Nasal cavity respiratory epithelium epithelial cell of viscerocranial mucosa (primary cell): ENCODE results near the gene TAS2R7. TPM values are rescaled to one million over a fixed set of nuclear protein-coding genes. Genes with fewer than 3 reads are reported as not detected.

Experiments used
- total RNA-seq: library from RNA; depleted of rRNA; stranded (reverse); fragments of >200 nt; gene quantifications from 2 replicates; pipeline ENCODE4 v1.2.3, GENCODE V29; 2014

The TAS2R7 gene, protein sequence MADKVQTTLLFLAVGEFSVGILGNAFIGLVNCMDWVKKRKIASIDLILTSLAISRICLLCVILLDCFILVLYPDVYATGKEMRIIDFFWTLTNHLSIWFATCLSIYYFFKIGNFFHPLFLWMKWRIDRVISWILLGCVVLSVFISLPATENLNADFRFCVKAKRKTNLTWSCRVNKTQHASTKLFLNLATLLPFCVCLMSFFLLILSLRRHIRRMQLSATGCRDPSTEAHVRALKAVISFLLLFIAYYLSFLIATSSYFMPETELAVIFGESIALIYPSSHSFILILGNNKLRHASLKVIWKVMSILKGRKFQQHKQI
- total RNA-seq: not detected in 2 replicates

DNA sequence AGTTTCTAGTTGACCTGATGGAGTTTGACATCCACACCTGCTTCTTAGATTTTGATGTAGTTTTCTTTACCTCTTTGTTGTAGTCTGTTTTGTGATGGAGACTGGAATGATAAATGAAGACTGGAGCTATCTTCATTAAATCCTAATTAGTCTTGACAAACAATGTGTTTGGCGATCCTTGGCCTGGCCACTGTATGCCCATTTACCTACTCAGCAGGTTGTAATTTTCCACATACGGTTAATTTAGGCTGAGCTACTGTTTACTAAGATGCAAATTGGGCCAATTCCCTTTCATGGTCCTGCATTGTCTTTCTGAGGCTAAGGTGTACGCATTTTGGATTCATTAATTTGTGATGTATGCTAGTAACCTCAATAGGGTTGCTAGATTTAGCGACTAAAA lies at the start of gene TAS2R7:
Gene TAS2R7 (minus strand): TSS at position 41 of the 400 bp plus-strand sequence. CDS start 57 bp downstream, outside the sequence.

DNA sequence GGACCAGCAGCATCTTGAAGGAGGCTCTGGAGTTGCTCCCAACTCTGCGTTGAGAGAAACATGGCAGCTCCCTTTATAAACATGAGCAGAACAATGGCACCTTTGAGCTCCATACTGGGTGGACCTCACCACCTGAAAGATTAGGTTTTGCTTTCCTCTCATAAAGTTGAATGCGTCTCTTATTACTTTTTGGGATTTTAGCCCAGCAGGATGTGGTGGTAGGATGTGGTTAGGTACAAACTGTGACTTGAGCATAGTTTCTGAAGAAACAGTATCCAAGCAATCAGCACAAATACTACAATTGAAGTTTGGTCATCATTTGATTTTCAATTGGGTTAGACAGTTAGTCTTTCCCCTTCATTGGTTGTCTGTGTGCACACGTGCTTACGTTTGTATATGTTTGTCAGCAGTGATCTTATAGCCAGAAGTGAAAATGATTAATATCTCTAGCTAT lies 47.0 kb upstream of the TAS2R7 start, which contains the start of gene PRR4:
Gene PRR4 (minus strand): TSS at position 51 of the 454 bp plus-strand sequence. CDS start 38 bp downstream, at position 13.

DNA sequence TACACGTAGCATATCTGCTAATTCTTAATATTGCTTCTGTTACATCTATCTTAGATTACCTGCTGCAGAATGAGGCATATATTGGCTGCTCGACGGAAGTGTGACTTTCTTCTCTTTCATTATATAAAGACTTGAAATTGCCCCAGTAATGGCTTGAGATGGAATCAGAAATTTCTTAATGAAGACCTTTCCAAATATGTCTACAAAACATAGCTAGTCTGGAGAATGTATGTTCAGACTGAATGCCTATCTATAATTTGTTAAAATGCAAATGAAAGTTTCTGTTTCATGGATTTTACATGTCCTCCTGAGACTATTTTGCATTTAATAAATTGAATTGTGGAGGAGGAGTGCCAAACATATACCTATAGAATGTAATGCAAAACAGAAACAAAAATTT lies 23.8 kb upstream of the TAS2R7 start, which contains the start of gene TAS2R10:
Gene TAS2R10 (minus strand): TSS at position 101 of the 400 bp plus-strand sequence. CDS start 89 bp downstream, at position 12.

DNA sequence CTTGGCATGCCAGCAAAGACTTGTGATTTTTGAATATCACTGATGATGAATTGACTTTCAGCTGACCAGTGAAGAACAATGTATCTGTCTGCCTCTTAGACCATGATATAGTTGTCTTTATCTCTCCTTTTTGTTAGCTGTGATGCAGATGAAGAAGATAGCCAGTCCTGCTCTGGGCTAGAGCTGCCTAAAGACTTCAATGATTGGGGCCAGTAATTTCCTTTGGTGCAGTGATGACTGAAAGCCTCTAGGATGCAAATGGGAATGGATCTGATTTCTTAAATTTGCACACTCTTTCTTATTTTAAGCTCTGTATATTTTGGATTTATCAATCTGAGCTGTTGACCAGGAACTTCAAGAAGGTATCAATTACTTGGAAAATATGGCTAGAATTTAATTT lies 7.6 kb upstream of the TAS2R7 start, which contains the start of gene TAS2R9:
Gene TAS2R9 (minus strand): TSS at position 101 of the 400 bp plus-strand sequence. CDS start 93 bp downstream, at position 8.

DNA sequence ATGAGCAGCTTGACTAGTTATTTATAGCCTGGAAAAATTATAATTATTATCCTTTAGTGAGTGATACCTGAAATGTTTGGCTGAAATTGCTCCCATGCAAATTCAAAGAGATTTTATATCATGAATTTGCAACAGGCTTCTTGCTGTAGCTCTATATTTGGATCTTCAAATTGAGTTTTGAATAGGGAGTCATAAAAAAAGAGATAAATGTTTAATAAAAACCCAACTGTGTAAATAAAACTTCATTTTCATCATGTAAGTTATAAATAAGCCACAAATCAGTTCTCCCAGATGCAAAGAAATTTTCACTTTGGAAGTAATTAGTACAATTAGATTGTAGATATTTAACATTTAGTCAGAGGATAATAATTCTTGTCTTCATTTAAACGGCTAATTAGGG lies 4.8 kb upstream of the TAS2R7 start, which contains the start of gene TAS2R8:
Gene TAS2R8 (minus strand): TSS at position 101 of the 400 bp plus-strand sequence. CDS start 306 bp downstream, outside the sequence.

Other genes with a start within 250 kb of the TAS2R7 start
- 14.6 and 17.1 TPM in 2 replicates for gene MAGOHB, start 189.0 kb downstream of the TAS2R7 start, total RNA-seq
- gene STYK1, start 128.6 kb downstream of the TAS2R7 start, total RNA-seq: 1.4 and 2.8 TPM in 2 replicates
- gene YBX3, start 79.3 kb downstream of the TAS2R7 start, total RNA-seq: 186 and 340 TPM in 2 replicates
- gene TAS2R8, start 4.7 kb upstream of the TAS2R7 start, total RNA-seq: 0.14 TPM in 1 of 2 replicates, not detected in the other
- 0.14 TPM in 1 of 2 replicates, not detected in the other for gene TAS2R9, start 7.5 kb upstream of the TAS2R7 start, total RNA-seq
- gene TAS2R10, start 23.7 kb upstream of the TAS2R7 start, total RNA-seq: 1.4 TPM in 1 of 2 replicates, not detected in the other
- 1.4 TPM in 1 of 2 replicates, not detected in the other for gene PRR4, start 46.8 kb upstream of the TAS2R7 start, total RNA-seq
- gene PRH1, start 81.6 kb upstream of the TAS2R7 start, total RNA-seq: 4.1 and 15.9 TPM in 2 replicates
- gene TAS2R13, start 106.9 kb upstream of the TAS2R7 start, total RNA-seq: under 0.01 and 3.3 TPM in 2 replicates
- 0.34 TPM in 1 of 2 replicates, not detected in the other for gene PRH2, start 126.6 kb upstream of the TAS2R7 start, total RNA-seq
- 0.68 and 4.1 TPM in 2 replicates for gene TAS2R14, start 136.6 kb upstream of the TAS2R7 start, total RNA-seq
- 0.34 and 5.9 TPM in 2 replicates for gene TAS2R50, start 184.3 kb upstream of the TAS2R7 start, total RNA-seq
- 0.34 and 6.2 TPM in 2 replicates for gene TAS2R20, start 195.7 kb upstream of the TAS2R7 start, total RNA-seq
- gene TAS2R19, start 220.0 kb upstream of the TAS2R7 start, total RNA-seq: 0.34 and 7.6 TPM in 2 replicates
- gene TAS2R31, start 228.8 kb upstream of the TAS2R7 start, total RNA-seq: 0.68 and 5.6 TPM in 2 replicates